PC-9 (cell line): ENCODE measurements around the gene RFFL.

Experiments
- EZH2 ChIP-seq: fragments of 200-600 bp; sonication (generic); IDR thresholded peaks from 2 replicates; pipeline ENCODE4 v1.8.0; 2017; ENCODE audit warnings: antibody characterized with exemption, low read depth
- TF ChIP-seq, protein P1 (sequence below): fragments of 200-600 bp; sonication (generic); conservative IDR thresholded peaks from 2 replicates; pipeline ENCODE4 v1.6.1; 2017; ENCODE audit warnings: mixed run types, antibody characterized with exemption, mild to moderate bottlenecking, moderate library complexity

DNA sequence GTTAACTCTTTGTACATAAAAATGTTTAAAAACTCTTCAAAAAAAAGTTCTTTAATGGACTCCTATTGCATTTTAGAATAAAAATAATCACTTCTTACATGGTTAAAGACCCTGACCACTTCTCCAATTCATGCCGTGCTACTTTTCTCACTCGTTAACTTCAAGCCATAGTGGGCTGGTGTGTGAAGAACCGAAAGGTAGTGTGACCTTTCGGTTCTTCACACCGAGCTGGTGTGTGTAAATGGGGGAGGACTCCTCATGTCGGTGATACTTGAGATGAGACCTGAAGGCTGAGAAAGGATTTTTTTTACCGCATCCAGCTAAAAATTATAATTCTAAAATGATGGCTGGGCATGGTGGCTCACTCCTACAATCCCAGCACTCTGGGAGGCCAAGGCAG, 22.1 kb downstream of the RFFL start:
- TF ChIP-seq, protein P1, sequence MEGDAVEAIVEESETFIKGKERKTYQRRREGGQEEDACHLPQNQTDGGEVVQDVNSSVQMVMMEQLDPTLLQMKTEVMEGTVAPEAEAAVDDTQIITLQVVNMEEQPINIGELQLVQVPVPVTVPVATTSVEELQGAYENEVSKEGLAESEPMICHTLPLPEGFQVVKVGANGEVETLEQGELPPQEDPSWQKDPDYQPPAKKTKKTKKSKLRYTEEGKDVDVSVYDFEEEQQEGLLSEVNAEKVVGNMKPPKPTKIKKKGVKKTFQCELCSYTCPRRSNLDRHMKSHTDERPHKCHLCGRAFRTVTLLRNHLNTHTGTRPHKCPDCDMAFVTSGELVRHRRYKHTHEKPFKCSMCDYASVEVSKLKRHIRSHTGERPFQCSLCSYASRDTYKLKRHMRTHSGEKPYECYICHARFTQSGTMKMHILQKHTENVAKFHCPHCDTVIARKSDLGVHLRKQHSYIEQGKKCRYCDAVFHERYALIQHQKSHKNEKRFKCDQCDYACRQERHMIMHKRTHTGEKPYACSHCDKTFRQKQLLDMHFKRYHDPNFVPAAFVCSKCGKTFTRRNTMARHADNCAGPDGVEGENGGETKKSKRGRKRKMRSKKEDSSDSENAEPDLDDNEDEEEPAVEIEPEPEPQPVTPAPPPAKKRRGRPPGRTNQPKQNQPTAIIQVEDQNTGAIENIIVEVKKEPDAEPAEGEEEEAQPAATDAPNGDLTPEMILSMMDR: no peak
- TF ChIP-seq EZH2: no peak
